Liver (tissue), 9 donors: ENCODE results near the gene ITGB3. TPM values are rescaled to one million over a fixed set of nuclear protein-coding genes. Genes with fewer than 3 reads are reported as not detected.
A peak's percentile ranks its signal among the peaks of the same experiment; 100 is the strongest.

Experiments used
- DNase-seq: peaks from one replicate; pipeline ENCODE4 v3.0.0-alpha.2; 2017; ENCODE audit warnings: low spot score
- H3K27ac ChIP-seq, 2 donors: one replicate each; pipeline ENCODE4 v1.7.0; 2013; ENCODE audit warnings: inconsistent platforms in 2 of 2, low read length in 2 of 2, control low read depth in 1 of 2, low read depth in 1 of 2, mild to moderate bottlenecking in 1 of 2
- H3K27me3 ChIP-seq, 4 donors: one replicate each; pipeline versions ENCODE4 v1.6.1 to v1.7.0; 2013; ENCODE audit warnings: low read length in 3 of 4, inconsistent platforms in 1 of 4, mild to moderate bottlenecking in 1 of 4, moderate library complexity in 1 of 4; ENCODE audit not compliant: control insufficient read depth in 4 of 4, insufficient read depth in 4 of 4
- H3K36me3 ChIP-seq, 4 donors: one replicate each; pipeline versions ENCODE4 v1.6.1 to v1.7.0; 2013; ENCODE audit warnings: low read length in 3 of 4, mild to moderate bottlenecking in 3 of 4, low read depth in 1 of 4, moderate library complexity in 1 of 4; ENCODE audit not compliant: control insufficient read depth in 4 of 4, insufficient read depth in 3 of 4
- H3K4me1 ChIP-seq, 4 donors: one replicate each; pipeline versions ENCODE4 v1.6.1 to v1.7.0; 2013; ENCODE audit warnings: low read length in 3 of 4, mild to moderate bottlenecking in 3 of 4, moderate library complexity in 1 of 4; ENCODE audit not compliant: control insufficient read depth in 4 of 4, insufficient read depth in 4 of 4
- H3K4me3 ChIP-seq, 3 donors: one replicate each; pipeline versions ENCODE4 v1.6.1 to v1.7.0; 2013; ENCODE audit warnings: low read length in 3 of 3, control low read depth in 1 of 3, low read depth in 1 of 3, mild to moderate bottlenecking in 1 of 3
- H3K9ac ChIP-seq, 2 donors: one replicate each; pipeline ENCODE4 v1.7.0; 2013; ENCODE audit warnings: low read length in 2 of 2, mild to moderate bottlenecking in 2 of 2, moderate library complexity in 2 of 2, control low read depth in 1 of 2, low read depth in 1 of 2
- H3K9me3 ChIP-seq, 4 donors: one replicate each; pipeline versions ENCODE4 v1.6.1 to v1.7.0; 2013; ENCODE audit warnings: low read length in 3 of 4; ENCODE audit not compliant: control insufficient read depth in 4 of 4
- EGR1 ChIP-seq, 2 donors: IDR thresholded peaks; 2 replicates each; pipeline ENCODE4 v1.6.1; 2016 to 2018; ENCODE audit warnings: antibody characterized with exemption in 2 of 2, low read depth in 2 of 2
- GABPA ChIP-seq, 2 donors: IDR thresholded peaks in 1 of 2; conservative IDR thresholded peaks in 1 of 2; 2 replicates each; pipeline ENCODE4 v1.6.1; 2016; ENCODE audit warnings: antibody characterized with exemption in 2 of 2, mild to moderate bottlenecking in 1 of 2, moderate library complexity in 1 of 2
- HNF4A ChIP-seq, 2 donors: conservative IDR thresholded peaks; 2 replicates each; pipeline ENCODE4 v1.6.1; 2016; ENCODE audit warnings: antibody characterized with exemption in 2 of 2, mild to moderate bottlenecking in 2 of 2
- HNF4G ChIP-seq: IDR thresholded peaks from 2 replicates; pipeline ENCODE4 v1.6.1; 2016; ENCODE audit warnings: antibody characterized with exemption
- JUND ChIP-seq, 2 donors: IDR thresholded peaks; 2 replicates each; pipeline ENCODE4 v1.6.1; 2016; ENCODE audit warnings: antibody characterized with exemption in 2 of 2
- NR2F2 ChIP-seq: IDR thresholded peaks from 2 replicates; pipeline ENCODE4 v1.6.1; 2016; ENCODE audit warnings: antibody characterized with exemption
- RAD21 ChIP-seq, 2 donors: IDR thresholded peaks; 2 replicates each; pipeline ENCODE4 v1.6.1; 2016; ENCODE audit warnings: antibody characterized with exemption in 2 of 2, mild to moderate bottlenecking in 2 of 2
- TAF1 ChIP-seq: conservative IDR thresholded peaks from 2 replicates; pipeline ENCODE4 v1.6.1; 2016; ENCODE audit warnings: antibody characterized with exemption, mild to moderate bottlenecking
- YY1 ChIP-seq: IDR thresholded peaks from 2 replicates; pipeline ENCODE4 v1.6.1; 2016; ENCODE audit warnings: antibody characterized with exemption, mild to moderate bottlenecking
- WGBS: extraction: QIAGEN DNeasy Blood & Tissue Kit; methylation state at CpG from one replicate; pipeline ENCODE4 v1.1.7; 2013; 5-methylcytosine and 5-hydroxymethylcytosine counted together
- polyA plus RNA-seq, 2 donors: library from polyadenylated mRNA; stranded (reverse) in 1 of 2; unstranded in 1 of 2; fragments of 200-250 nt in 1 of 2; fragments of >200 nt in 1 of 2; fragmentation: Nextera tagmentation in 1 of 2; extraction: Ambion mirVana in 1 of 2; gene quantifications; one replicate each; pipeline versions ENCODE4 v1.2.1 to v1.2.3, GENCODE V29; 2013 to 2015
- total RNA-seq, 2 donors: library from RNA; depleted of rRNA; stranded (reverse); fragments of >200 nt; gene quantifications; one replicate each; pipeline ENCODE4 v1.2.3, GENCODE V29; 2014
- TF ChIP-seq, protein P1 (sequence below): IDR thresholded peaks from 2 replicates; pipeline ENCODE4 v1.6.1; 2016; ENCODE audit warnings: antibody characterized with exemption
- TF ChIP-seq, protein P2 (sequence below): IDR thresholded peaks from 2 replicates; pipeline ENCODE4 v1.6.1; 2016; ENCODE audit warnings: antibody characterized with exemption
- TF ChIP-seq, protein P3 (sequence below): IDR thresholded peaks from 2 replicates; pipeline ENCODE4 v1.6.1; 2016; ENCODE audit warnings: antibody characterized with exemption
- TF ChIP-seq, protein P4 (sequence below): IDR thresholded peaks from 2 replicates; pipeline ENCODE4 v1.6.1; 2016; ENCODE audit warnings: antibody characterized with exemption, mild to moderate bottlenecking
- donor health status: healthy.
- donor health status: healthy.
- donor health status: healthy.
- donor health status: healthy.
- donor health status: healthy.

ITGB3 gene
- total and polyA plus RNA-seq, 4 donors = 0.47 to 33.4 (median 3.8) TPM

DNA sequence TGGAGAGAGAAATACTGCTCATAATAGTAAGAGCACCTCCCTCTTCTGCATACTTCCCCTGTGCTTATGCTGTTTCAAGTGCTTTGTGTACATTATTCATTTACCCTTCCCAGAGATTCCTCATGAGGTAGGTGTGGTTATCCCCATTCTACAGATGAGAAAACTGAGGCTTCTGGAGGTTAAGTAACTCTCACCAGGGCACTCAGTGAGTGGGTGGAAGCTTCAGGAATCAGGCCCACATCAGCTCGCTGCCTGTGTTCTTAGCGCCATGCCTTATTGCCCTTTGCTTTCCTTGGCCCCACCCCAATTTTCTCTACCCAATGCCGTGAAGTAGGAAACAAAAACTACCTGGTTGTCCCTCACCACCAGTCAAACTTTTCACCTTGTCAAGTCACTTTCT is 18.1 kb upstream of the ITGB3 start:
- H3K4me1 ChIP-seq = peaks cover 0 to 9% (median 6%) of the 10 kb centered on the region in 4 donors

DNA sequence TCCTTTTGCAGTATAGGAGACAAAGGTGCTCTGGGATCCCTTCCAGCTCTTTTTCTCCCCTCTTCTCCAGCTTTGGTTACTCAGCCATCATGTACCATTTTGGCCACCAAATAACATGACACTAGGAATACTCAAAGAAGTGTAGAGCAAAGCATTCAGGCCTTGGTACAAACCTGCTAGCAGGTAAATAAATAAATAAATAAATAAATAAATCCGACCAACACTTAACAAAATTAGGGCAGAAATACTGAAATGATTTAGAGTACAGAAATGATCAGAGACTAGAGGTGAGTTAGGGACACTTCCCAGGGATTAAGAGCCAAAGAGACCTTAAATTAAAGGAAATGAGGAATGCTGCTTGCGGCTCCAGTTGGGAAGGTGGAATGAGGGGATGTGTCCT is 17.7 kb upstream of the ITGB3 start:
- H3K27me3 ChIP-seq = no peaks in the 10 kb centered on the region
- no peak for DNase-seq
- H3K4me3 ChIP-seq = no peak overlapping the region
- TF ChIP-seq JUND (IDR thresholded peaks at IDR 0.05) = no peak
- no peak for TF ChIP-seq HNF4A (conservative IDR thresholded peaks at IDR 0.05)
- no peak for TF ChIP-seq GABPA (IDR thresholded peaks at IDR 0.05 in 1 of 2, conservative IDR thresholded peaks at IDR 0.05 in 1 of 2)
- TF ChIP-seq, protein P1, sequence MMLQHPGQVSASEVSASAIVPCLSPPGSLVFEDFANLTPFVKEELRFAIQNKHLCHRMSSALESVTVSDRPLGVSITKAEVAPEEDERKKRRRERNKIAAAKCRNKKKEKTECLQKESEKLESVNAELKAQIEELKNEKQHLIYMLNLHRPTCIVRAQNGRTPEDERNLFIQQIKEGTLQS = no peak
- TF ChIP-seq RAD21 (IDR thresholded peaks at IDR 0.05) = no peak
- TF ChIP-seq HNF4G = no peak
- TF ChIP-seq EGR1 (IDR thresholded peaks at IDR 0.05; ENCODE audit: low read depth in 2 of 2) = no peak
- TF ChIP-seq, protein P2, sequence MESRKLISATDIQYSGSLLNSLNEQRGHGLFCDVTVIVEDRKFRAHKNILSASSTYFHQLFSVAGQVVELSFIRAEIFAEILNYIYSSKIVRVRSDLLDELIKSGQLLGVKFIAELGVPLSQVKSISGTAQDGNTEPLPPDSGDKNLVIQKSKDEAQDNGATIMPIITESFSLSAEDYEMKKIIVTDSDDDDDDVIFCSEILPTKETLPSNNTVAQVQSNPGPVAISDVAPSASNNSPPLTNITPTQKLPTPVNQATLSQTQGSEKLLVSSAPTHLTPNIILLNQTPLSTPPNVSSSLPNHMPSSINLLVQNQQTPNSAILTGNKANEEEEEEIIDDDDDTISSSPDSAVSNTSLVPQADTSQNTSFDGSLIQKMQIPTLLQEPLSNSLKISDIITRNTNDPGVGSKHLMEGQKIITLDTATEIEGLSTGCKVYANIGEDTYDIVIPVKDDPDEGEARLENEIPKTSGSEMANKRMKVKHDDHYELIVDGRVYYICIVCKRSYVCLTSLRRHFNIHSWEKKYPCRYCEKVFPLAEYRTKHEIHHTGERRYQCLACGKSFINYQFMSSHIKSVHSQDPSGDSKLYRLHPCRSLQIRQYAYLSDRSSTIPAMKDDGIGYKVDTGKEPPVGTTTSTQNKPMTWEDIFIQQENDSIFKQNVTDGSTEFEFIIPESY = no peak
- no peak for TF ChIP-seq NR2F2
- TF ChIP-seq TAF1 = no peak
- no peaks in the 10 kb centered on the region for H3K36me3 ChIP-seq
- no peaks in the 10 kb centered on the region for H3K9me3 ChIP-seq
- H3K9ac ChIP-seq = no peak overlapping the region
- no peak overlapping the region for H3K27ac ChIP-seq
- WGBS = 97% methylated on average over 2 of the region's 2 CpGs
- peaks cover 0 to 7% (median 5%) of the 10 kb centered on the region in 4 donors for H3K4me1 ChIP-seq

More for the DNA sequence above, 18.1 kb upstream of the ITGB3 start:
- H3K27me3 ChIP-seq = no peaks in the 10 kb centered on the region
- 82% methylated on average over 3 of the region's 3 CpGs for WGBS
- H3K36me3 ChIP-seq = no peaks in the 10 kb centered on the region
- H3K9ac ChIP-seq = no peak overlapping the region
- no peaks in the 10 kb centered on the region for H3K9me3 ChIP-seq
- no peak for DNase-seq
- H3K4me3 ChIP-seq = no peak overlapping the region
- TF ChIP-seq, protein P3, sequence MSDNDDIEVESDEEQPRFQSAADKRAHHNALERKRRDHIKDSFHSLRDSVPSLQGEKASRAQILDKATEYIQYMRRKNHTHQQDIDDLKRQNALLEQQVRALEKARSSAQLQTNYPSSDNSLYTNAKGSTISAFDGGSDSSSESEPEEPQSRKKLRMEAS = no peak
- TF ChIP-seq HNF4A (conservative IDR thresholded peaks at IDR 0.05) = peak in 1 of 2 donors; percentile 32
- no peak overlapping the region for H3K27ac ChIP-seq

DNA sequence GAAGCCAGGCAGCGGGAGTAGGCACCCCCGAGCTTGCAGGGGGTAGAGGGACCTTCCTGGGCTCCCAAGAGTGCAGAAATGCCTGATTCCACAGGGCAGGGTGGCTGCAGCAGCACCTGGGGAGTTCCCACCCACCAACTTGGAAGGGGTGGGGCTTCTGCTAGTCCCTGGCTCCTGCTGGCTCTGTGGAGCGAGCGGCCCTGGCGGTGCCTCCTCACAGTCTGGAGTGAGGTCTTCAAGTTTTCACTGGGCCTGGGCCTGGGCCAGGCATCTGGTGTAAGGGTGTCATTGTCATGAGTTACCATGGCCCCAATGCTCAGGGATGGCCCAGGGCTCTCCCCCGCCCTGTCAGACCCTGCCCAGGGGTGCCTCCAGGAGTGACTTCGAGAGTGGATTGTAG is 15.8 kb upstream of the ITGB3 start:
- 98% methylated on average over 7 of the region's 7 CpGs for WGBS
- Histone ChIP-seq H3K4me3 (no peak overlapping the region), H3K27me3 (no peaks in the 10 kb centered on the region), H3K9ac (no peak overlapping the region), H3K9me3 (no peaks in the 10 kb centered on the region), H3K36me3 (no peaks in the 10 kb centered on the region), H3K27ac (no peak overlapping the region), H3K4me1 (no peaks in the 10 kb centered on the region)
- TF ChIP-seq, protein P3 = no peak
- TF ChIP-seq TAF1 = no peak
- no peak for TF ChIP-seq JUND (IDR thresholded peaks at IDR 0.05)
- TF ChIP-seq, protein P4, sequence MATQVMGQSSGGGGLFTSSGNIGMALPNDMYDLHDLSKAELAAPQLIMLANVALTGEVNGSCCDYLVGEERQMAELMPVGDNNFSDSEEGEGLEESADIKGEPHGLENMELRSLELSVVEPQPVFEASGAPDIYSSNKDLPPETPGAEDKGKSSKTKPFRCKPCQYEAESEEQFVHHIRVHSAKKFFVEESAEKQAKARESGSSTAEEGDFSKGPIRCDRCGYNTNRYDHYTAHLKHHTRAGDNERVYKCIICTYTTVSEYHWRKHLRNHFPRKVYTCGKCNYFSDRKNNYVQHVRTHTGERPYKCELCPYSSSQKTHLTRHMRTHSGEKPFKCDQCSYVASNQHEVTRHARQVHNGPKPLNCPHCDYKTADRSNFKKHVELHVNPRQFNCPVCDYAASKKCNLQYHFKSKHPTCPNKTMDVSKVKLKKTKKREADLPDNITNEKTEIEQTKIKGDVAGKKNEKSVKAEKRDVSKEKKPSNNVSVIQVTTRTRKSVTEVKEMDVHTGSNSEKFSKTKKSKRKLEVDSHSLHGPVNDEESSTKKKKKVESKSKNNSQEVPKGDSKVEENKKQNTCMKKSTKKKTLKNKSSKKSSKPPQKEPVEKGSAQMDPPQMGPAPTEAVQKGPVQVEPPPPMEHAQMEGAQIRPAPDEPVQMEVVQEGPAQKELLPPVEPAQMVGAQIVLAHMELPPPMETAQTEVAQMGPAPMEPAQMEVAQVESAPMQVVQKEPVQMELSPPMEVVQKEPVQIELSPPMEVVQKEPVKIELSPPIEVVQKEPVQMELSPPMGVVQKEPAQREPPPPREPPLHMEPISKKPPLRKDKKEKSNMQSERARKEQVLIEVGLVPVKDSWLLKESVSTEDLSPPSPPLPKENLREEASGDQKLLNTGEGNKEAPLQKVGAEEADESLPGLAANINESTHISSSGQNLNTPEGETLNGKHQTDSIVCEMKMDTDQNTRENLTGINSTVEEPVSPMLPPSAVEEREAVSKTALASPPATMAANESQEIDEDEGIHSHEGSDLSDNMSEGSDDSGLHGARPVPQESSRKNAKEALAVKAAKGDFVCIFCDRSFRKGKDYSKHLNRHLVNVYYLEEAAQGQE = no peak
- TF ChIP-seq, protein P1 = no peak
- TF ChIP-seq RAD21 (IDR thresholded peaks at IDR 0.05) = no peak
- TF ChIP-seq YY1 = no peak
- no peak for TF ChIP-seq HNF4A (conservative IDR thresholded peaks at IDR 0.05)
- TF ChIP-seq, protein P2 = no peak
- no peak for DNase-seq
